HTR-8/SVneo (cell line): ENCODE data around the gene SLAMF8.

ENCODE experiments used
- DNase-seq: peaks from one replicate; pipeline ENCODE4 v3.0.0; 2011; ENCODE audit warnings: low spot score, mixed read lengths; ENCODE audit not compliant: insufficient read length
- FAIRE-seq: peaks from 2 replicates; lab custom pipeline; 2011; peaks lifted over from hg19 to GRCh38; lab: Jason Lieb, UNC

Gene SLAMF8

DNA sequence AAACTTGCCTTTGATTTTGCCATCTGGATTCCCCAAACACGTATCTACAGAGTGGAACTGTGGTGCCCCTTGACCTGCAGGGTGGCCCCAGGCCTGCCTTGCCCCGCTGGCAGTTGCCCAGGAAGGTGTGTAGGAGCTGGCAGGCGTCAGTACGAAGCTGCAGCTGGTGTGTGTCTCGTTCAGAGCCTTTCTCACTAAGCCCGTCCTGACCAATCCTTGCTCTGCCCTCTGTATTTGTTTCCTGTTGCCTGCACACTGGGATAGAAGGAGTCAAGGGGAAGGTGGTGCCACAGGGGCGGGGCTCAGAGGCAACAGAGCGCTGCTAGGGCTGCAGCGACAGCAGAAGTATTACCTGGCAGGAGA lies 41.0 kb downstream of the SLAMF8 start:
- no peak for FAIRE-seq
- DNase-seq, result no peak

GRCh38 chr1:159868766-159869165 lies 42.1 kb downstream of the SLAMF8 start:
- no peak for DNase-seq
- no peak for FAIRE-seq

GRCh38 chr1:159869173-159869572 lies 42.5 kb downstream of the SLAMF8 start:
- FAIRE-seq, result no peak

GRCh38 chr1:159869607-159870006 lies 42.9 kb downstream of the SLAMF8 start:
- DNase-seq (no peak), FAIRE-seq (no peak)

More at GRCh38 chr1:159869173-159869572, 42.5 kb downstream of the SLAMF8 start:
- DNase-seq, result no peak

GRCh38 chr1:159870704-159871103 lies 44.0 kb downstream of the SLAMF8 start:
- FAIRE-seq, result no peak
- no peak for DNase-seq

GRCh38 chr1:159872891-159873290 lies 46.2 kb downstream of the SLAMF8 start:
- no peak for FAIRE-seq

DNA sequence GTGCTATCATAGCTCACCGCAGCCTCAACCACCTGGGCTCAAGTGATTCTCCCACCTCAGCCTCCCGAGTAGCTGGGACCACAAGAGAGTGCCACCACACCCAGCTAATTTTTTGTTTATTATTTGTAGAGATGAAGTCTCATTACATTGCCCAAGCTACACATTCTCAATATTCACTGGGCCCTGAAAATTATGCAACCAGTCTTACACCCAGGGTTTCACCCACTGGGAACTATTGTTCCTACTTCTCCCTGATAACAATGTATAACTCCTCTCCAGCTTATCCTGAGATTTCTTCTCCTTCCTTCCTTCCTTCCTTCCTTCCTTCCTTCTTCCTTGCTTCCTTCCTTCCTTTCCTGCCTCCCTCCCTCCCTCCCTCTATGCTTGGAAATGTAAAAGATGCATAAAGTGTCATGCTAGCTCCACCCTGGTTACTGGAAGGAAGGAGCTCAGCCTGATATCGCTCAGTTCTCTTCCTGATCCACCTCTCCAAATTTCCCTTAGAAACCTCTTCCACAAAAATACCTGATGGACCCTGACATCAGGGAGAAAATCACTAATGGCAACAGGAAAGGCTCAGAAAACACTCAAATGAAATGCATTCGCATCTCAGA lies 47.0 kb downstream of the SLAMF8 start:
- DNase-seq (no peak), FAIRE-seq (no peak)

More at GRCh38 chr1:159872891-159873290, 46.2 kb downstream of the SLAMF8 start:
- no peak for DNase-seq

DNA sequence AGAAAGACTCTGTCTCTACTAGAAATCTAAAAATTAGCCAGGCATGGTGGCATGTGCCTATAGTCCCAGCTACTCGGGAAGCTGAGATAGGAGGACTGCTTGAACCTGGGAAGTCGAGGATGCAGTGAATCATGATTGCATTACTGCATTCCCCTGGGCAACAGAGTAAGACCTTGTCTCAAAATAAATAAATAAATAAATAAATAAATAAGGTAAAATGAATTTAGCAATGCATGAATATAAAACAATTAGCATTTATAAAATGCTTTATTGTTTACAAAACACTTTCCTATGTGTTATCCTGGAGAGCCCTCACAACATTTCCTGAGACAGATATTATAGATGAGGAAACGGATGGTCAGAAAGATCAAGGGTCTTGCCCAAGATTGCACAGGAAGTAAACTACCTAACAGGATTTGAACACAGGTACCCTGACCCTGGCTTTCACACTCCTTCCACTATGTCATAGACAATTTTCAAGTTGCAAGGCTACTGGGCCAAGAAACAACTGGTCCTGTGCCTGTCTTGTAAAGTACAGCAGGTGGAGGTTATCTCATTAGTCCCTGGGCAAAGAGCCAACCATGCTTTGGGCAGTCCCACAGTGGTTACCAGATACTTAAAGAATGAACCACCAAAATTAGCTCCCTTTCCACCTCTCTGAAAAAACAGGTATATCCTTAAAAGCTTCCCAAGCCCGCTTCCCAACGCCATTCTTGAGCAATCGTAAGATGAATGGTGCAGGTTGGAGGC lies 51.2 kb downstream of the SLAMF8 start:
- DNase-seq (no peak), FAIRE-seq (no peak)

DNA sequence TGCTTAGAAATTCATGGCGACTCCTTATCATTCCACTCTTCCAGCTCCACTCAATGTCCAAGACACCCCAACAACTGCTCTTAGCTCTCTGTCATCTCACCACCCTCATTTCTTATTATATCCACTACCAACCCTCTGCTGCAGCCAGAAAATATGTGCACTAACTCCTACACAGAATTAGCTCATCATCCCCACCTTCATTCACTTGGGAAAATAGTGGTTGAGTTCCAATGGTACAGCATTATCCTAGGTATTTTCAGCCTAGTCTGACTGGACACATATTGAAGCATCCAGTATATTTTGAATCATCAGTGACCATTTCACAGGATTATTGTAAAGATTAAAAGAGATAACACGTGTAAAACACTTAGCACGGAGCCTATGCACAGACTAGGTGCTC lies 52.5 kb downstream of the SLAMF8 start:
- no peak for FAIRE-seq
- no peak for DNase-seq

GRCh38 chr1:159879977-159880376 lies 53.3 kb downstream of the SLAMF8 start:
- no peak for FAIRE-seq
- DNase-seq, result peak; percentile 19

- DNase-seq (no peak), FAIRE-seq (no peak)
Measured at GRCh38 chr1:159880430-159880829, 53.8 kb downstream of the SLAMF8 start.

DNA sequence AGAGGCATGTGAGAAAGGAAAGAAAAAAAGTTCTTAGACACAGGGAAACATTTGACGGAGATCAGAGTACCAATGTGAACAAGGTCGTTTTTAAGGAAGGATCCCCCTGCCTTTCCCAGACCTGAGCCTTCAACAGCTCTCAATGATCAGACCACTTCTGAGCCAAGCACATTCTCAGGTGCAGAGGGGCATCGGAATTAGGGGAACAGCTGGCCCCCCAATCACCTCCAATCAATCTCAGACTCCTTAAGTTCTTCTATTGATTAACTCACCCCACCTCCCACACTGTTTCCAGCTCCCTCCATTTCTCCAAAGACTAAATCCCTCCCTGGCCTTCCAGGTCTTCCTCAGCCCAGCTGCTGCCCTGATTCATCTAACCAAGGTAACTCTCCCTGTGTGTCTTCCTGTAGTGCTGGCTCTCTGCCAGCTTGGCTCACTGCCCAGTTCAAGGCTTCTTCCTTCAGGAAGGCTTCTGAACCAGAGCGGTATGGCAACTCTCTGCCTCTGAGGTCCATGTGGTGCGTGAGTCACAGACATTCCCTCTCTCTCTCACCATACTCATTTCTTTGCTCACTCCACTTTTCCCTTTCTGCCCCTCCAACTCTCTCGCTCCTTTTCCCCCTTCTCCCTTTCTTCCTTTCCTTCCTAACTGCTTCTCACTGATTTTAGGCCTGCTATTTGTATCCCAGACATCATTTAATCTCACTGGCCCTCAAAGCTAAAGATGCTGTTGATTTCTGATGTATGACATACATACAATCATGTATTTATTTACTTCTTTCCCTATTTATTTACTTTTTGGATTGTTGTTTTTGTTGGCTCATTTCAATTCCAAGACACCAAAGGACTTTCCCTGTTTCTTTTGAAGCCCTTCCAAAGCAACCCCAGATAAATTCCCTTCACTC lies 55.2 kb downstream of the SLAMF8 start:
- peak; percentile 69 for DNase-seq
- peak; percentile 38 for FAIRE-seq

DNA sequence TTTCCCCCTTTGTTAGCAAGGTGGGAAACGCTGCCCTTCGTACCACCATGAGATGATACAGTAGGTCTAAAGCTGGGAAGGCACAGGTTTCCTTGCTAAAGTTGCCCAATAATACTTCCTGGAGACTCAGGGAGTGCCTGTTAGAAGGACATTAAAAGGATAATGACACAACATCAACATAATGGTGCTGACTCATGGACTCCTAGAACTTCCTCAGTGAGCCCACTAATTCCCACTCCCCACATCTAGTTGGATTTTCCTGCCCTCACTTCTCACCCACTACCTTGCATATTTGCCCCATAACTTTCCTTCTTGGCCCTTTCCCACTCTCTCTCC lies 55.8 kb downstream of the SLAMF8 start:
- DNase-seq (no peak), FAIRE-seq (no peak)

GRCh38 chr1:159883134-159883533 lies 56.5 kb downstream of the SLAMF8 start:
- DNase-seq (no peak), FAIRE-seq (no peak)

GRCh38 chr1:159884296-159884695 lies 57.6 kb downstream of the SLAMF8 start:
- FAIRE-seq (no peak), DNase-seq (no peak)
